ENCODE measurements around the gene HEATR1. TPM values are rescaled to one million over a fixed set of nuclear protein-coding genes. Genes with fewer than 3 reads are reported as not detected.

Gene HEATR1
- total RNA-seq, 1 donor from 2014 or later = 51.7 TPM

- intact Hi-C loops (cut with micrococcal nuclease) = no loop called here
These were observed 55.9 kb downstream of the HEATR1 start for GRCh38 chr1:236548452-236548851.

- intact Hi-C loops (cut with micrococcal nuclease) = no loop called here
These were observed 58.6 kb downstream of the HEATR1 start for GRCh38 chr1:236545621-236546169.

- intact Hi-C loops (cut with micrococcal nuclease) = no loop called here
These were observed 61.1 kb downstream of the HEATR1 start for GRCh38 chr1:236543065-236543669.

- intact Hi-C loops (cut with micrococcal nuclease) = no loop called here
These were observed 62.6 kb downstream of the HEATR1 start for GRCh38 chr1:236541710-236542109.

GRCh38 chr1:236540813-236541465 lies 63.4 kb downstream of the HEATR1 start:
- intact Hi-C loops (cut with micrococcal nuclease) = no loop called here

GRCh38 chr1:236536540-236536939 lies 67.8 kb downstream of the HEATR1 start:
- intact Hi-C loops (cut with micrococcal nuclease) = no loop called here

- intact Hi-C loops (cut with micrococcal nuclease) = no loop called here
These were observed 68.6 kb downstream of the HEATR1 start for GRCh38 chr1:236535662-236536161.

GRCh38 chr1:236535190-236535589 lies 69.1 kb downstream of the HEATR1 start:
- intact Hi-C loops (cut with micrococcal nuclease) = no loop called here

GRCh38 chr1:236534151-236534651 lies 70.1 kb downstream of the HEATR1 start:
- intact Hi-C loops (cut with micrococcal nuclease) = no loop called here

GRCh38 chr1:236532850-236533249 lies 71.5 kb downstream of the HEATR1 start:
- intact Hi-C loops (cut with micrococcal nuclease) = no loop called here

- intact Hi-C loops (cut with micrococcal nuclease) = no loop called here
These were observed 73.4 kb downstream of the HEATR1 start for GRCh38 chr1:236530959-236531358.

GRCh38 chr1:236530286-236530685 lies 74.0 kb downstream of the HEATR1 start:
- intact Hi-C loops (cut with micrococcal nuclease) = no loop called here

GRCh38 chr1:236526079-236526478 lies 78.2 kb downstream of the HEATR1 start:
- intact Hi-C loops (cut with micrococcal nuclease) = no loop called here

- intact Hi-C loops (cut with micrococcal nuclease) = loop anchor here (1.0 to 5.0 kb wide), 4 partner anchors 79 to 528 kb away; partner anchors contain the start of genes EDARADD, HEATR1 and MTR
These were observed 79.5 kb downstream of the HEATR1 start for GRCh38 chr1:236524895-236525184.

- intact Hi-C loops (cut with micrococcal nuclease) = loop anchor here (1.0 to 5.0 kb wide), 4 partner anchors 80 to 527 kb away; partner anchors contain the start of genes EDARADD, HEATR1 and MTR
These were observed 80.0 kb downstream of the HEATR1 start for GRCh38 chr1:236524142-236524894.

GRCh38 chr1:236523704-236524141 lies 80.6 kb downstream of the HEATR1 start, which contains the start of gene LGALS8:
Gene LGALS8, plus strand, starts transcription at chr1:236523982. Its CDS starts 2,089 bp downstream, at chr1:236526071.
- intact Hi-C loops (cut with micrococcal nuclease) = loop anchor here (1.0 to 5.0 kb wide), 5 partner anchors 81 to 526 kb away; partner anchors contain the start of genes EDARADD, HEATR1 and MTR

- intact Hi-C loops (cut with micrococcal nuclease) = loop anchor here (1.0 to 5.0 kb wide), 2 partner anchors 241 to 526 kb away; no protein-coding TSS in a partner anchor
These were observed 81.2 kb downstream of the HEATR1 start for GRCh38 chr1:236522937-236523703.

- intact Hi-C loops (cut with micrococcal nuclease) = loop anchor here (5.0 kb wide), 1 partner anchor 523 kb away; no protein-coding TSS in a partner anchor
These were observed 83.8 kb downstream of the HEATR1 start for GRCh38 chr1:236520445-236521005.

GRCh38 chr1:236518322-236518721 lies 86.0 kb downstream of the HEATR1 start:
- intact Hi-C loops (cut with micrococcal nuclease) = loop anchor here (5.0 kb wide), 1 partner anchor 651 kb away; the partner anchor contains the start of gene LYST
